Activated naive CD8-positive, alpha-beta T cell treated with anti-CD3 and anti-CD28 coated beads, Interleukin-2, amount 10 ng/mL, durations not matched to agents 7 days and 5 days (primary cell): ENCODE results near the gene ICAM3. TPM values are rescaled to one million over a fixed set of nuclear protein-coding genes. Genes with fewer than 3 reads are reported as not detected.
"Not testable (repeated sequence)": the region's sequence is repeated elsewhere in the genome, so short reads cannot be mapped to it uniquely, and the experiment has no call there.

Source experiments
- ATAC-seq: fragments of 150-1000 bp; cut with Tn5 transposase; one replicate; pipeline ENCODE4 v1.10.0; 2021; ENCODE audit warnings: low read depth, moderate library complexity
- POLR2A ChIA-PET: fragments of 350-600 bp; sonication (Branson Sonifier 250); formaldehyde crosslinking; loops from one replicate; lab custom pipeline; 2021; ENCODE audit warnings: antibody characterized with exemption; lab: Charles Lee
- DNase-seq: peaks from one replicate; pipeline ENCODE4 v3.0.0; 2021
- H3K27ac Mint-ChIP-seq: one replicate; pipeline ENCODE4 v1.8.0; 2022; ENCODE audit warnings: mild to moderate bottlenecking, mixed read lengths
- H3K27me3 Mint-ChIP-seq: one replicate; pipeline ENCODE4 v1.8.0; 2022; ENCODE audit warnings: mild to moderate bottlenecking, moderate library complexity, mixed read lengths
- H3K36me3 Mint-ChIP-seq: one replicate; pipeline ENCODE4 v1.8.0; 2021; ENCODE audit warnings: mild to moderate bottlenecking, mixed read lengths
- H3K4me1 Mint-ChIP-seq: one replicate; pipeline ENCODE4 v1.8.0; 2021; ENCODE audit warnings: mixed read lengths
- H3K4me3 Mint-ChIP-seq: one replicate; pipeline ENCODE4 v1.8.0; 2022; ENCODE audit warnings: mild to moderate bottlenecking, moderate library complexity, mixed read lengths
- H3K9me3 Mint-ChIP-seq: one replicate; pipeline ENCODE4 v1.8.0; 2021; ENCODE audit warnings: mixed read lengths
- total RNA-seq, 2 experiments: library from RNA; stranded (reverse); gene quantifications; one replicate each; pipeline ENCODE4 v1.2.3, GENCODE V29; 2021

The ICAM3 gene
- total RNA-seq, 2 experiments from 2014 or later: 182 to 189 TPM

DNA sequence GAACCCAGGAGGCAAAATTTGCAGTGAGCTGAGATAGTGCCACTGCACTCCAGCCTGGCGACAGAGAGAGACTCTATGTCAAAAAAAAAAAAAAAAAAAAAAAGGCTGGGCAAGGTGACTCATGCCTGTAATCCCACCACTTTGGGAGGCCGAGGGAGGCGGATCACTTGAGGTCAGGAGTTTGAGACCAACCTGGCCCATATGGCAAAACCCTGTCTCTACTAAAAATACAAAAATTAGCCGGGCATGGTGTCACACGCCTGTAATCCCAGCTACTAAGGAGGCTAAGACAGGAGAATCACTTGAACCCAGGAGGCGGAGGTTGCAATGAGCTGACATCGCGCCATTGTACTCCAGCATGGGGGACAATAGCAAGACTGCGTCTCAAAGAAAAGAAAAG lies 2.7 kb downstream of the ICAM3 start:
- H3K36me3 Mint-ChIP-seq: peaks cover 12% of the 10 kb centered on the region
- H3K9me3 Mint-ChIP-seq, H3K27me3 Mint-ChIP-seq, H3K27ac Mint-ChIP-seq, ATAC-seq, DNase-seq: not testable (repeated sequence)
- H3K4me1 Mint-ChIP-seq: peaks cover 36% of the 10 kb centered on the region
- peak overlapping the region; percentile 30 for H3K4me3 Mint-ChIP-seq
- POLR2A ChIA-PET: interaction anchor here (0.6 to 1.3 kb wide), 3 partner anchors 44 to 326 kb away, joined by 3 to 4 read pairs (median 4); partner anchors contain the start of gene TYK2

DNA sequence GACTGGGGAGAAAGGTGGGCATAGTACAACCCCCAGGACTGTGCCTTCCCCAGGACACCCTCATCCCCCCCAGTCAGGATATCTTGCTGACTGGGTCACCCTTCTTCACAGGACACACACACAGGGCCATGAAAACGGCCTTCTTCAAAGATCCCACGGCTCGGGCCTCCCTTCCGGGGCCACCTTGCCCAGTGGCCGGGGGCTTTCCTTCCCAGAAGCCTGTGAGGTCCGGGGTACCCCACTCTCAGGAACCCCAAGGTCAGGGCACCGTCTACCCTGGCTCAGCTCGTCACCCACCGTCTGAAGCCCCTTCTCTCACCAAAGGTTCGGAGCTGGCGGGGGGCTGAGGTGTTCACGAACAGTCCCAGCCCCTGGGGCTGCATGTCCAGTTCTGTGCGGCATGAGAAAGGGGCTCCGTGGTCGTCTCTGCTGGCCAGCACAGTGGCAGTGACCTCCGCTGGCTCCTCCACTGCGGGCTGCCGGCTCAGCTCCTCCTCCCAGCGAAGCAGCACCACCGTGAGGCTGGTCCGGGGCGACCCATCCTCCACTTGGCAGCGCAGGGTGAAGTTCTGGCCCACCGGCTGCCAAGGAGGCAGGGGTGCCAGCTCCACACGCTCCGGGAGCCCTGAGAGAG lies 4.0 kb downstream of the ICAM3 start:
- no peak overlapping the region for H3K4me3 Mint-ChIP-seq
- POLR2A ChIA-PET: interaction anchor here (1.7 kb wide), 1 partner anchor 47 kb away, joined by 5 read pairs; no protein-coding TSS in a partner anchor
- H3K36me3 Mint-ChIP-seq: peaks cover 12% of the 10 kb centered on the region
- DNase-seq: no peak
- peaks cover 35% of the 10 kb centered on the region for H3K4me1 Mint-ChIP-seq
- no peaks in the 10 kb centered on the region for H3K27me3 Mint-ChIP-seq
- ATAC-seq: no peak
- no peak overlapping the region for H3K27ac Mint-ChIP-seq
- H3K9me3 Mint-ChIP-seq: no peaks in the 10 kb centered on the region

DNA sequence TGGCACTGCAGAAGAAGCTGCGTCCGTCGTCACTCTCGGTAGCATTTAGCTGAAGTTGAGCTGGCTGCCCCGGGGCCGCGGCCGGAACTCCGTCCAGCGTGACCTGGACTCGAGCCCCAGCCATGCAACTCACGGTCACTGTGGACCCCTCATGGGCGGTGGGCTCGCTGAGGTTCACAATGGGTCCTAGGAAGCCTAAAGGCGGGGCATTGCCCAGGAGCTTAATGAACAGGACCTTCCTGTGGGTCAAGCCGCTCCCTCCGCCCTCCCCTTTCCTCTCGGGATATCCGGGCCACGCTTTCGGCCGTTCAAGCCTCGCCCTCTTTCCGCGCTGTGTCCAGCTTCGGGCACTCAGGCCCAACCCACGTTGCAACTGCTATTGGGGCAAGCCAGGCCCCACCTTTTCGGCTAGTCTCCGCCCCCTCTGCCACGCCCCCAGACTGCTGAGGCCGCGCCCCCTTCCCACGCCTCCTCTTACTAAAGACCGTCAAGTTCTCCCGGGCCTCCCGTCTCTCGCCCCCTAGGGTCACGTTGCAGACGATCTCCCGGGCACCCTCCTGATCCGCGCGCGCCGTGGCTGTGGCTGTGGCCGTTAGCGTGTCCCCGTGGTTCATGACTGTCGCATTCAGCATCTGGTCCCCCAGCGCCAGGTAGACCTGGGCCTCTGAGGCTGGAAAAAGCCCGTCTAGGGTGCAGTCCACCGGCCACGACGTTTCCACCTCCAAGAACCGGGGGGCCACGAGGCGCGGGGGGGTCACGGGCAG lies 4.7 kb downstream of the ICAM3 start:
- POLR2A ChIA-PET: interaction anchor here (1.1 to 2.2 kb wide), 6 partner anchors 8 to 54 kb away, joined by 3 to 12 read pairs (median 6); partner anchors contain the start of genes FDX2 and TYK2
- peaks cover 12% of the 10 kb centered on the region for H3K36me3 Mint-ChIP-seq

DNA sequence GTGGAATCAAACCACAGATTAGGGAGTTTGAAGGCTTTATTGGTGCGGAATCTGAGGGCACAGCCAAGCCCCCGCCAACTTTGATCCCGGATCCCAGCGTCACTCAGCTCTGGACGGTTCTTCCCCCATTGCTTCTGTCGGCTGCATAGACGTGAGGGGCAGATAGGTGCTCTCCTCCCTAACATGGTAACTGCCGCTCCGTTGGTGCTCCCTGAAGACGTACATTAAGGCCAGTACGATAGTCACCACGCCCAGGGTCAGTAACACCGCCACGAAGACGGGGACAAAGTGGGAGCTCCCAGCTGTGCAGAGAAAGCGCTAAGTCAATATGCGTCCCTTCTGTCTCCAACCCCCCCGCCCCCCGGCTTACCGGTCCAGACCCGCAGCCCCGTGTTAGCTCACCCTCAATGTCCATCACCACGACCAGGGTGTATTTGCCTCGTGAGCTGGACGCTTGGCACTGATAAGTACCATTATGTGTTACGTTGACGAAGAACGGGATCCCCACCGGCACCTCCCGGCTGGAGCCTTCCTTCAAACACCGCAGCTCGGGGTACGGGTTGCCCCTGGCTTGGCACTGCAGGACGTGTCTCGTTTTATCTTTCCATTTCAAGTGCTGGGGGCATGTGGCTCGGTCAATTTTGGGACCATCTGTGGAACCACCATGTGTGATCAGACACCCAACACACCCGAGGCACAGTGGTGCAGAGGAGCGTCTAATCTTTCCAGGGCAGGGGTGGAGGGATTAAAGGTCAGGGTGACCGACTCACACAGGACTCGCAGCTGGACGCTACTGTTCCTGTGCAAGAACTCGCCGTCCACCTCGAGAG lies 5.5 kb downstream of the ICAM3 start:
- POLR2A ChIA-PET: interaction anchor here (0.5 to 2.9 kb wide), 17 partner anchors 9 to 228 kb away, joined by 3 to 27 read pairs (median 4); partner anchors contain the start of genes CDC37, FDX2, ICAM1 and ICAM4
- Mint-ChIP-seq H3K27ac (peak overlapping the region; percentile 94), H3K27me3 (no peaks in the 10 kb centered on the region), H3K4me1 (peaks cover 30% of the 10 kb centered on the region), H3K4me3 (peak overlapping the region; percentile 96), H3K9me3 (no peaks in the 10 kb centered on the region), H3K36me3 (peaks cover 14% of the 10 kb centered on the region)
- peak; percentile 9 for ATAC-seq
- no peak for DNase-seq

More for the DNA sequence above, 4.7 kb downstream of the ICAM3 start:
- DNase-seq (peak; percentile 61), ATAC-seq (no peak)
- Mint-ChIP-seq H3K27me3 (no peaks in the 10 kb centered on the region), H3K9me3 (no peaks in the 10 kb centered on the region), H3K4me3 (no peak overlapping the region), H3K4me1 (peaks cover 33% of the 10 kb centered on the region), H3K27ac (no peak overlapping the region)

DNA sequence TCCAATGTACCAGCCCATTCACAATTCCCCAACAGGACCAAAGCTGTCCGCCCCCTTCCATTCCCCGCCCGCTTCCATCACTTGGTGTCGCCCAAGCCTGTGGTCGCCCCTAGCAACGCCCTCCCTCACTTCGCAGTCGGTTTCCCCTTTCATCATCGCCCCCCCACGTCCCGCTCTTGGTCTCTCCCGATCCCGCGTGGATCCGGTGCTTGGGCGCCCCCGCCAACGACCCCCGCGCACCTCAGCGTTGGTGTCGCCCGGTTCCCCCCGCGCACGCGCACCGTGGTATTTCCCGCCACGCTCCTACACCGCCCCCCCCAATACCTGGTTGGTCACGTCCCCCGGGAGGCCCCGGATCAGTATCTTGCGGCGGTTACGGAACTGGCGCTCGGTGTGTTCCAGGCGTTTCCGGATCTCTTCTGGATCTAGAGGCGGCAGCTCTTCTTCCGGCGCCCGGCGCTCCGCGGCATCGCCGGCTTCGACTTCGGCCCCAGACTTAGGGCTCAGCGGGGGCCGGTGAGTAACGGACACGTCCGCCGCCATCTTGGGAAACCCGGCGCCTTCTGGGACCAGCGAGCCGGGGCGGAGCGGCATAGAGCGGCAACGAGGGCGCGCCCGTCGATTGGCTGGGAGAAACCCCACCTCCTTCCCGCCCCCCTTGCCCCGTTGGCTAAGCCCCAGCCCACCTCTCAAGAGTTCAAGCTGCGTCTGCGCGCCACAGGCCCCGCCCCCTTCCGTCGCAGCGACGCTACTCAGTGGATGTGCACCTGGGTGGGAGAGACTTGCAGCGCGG lies 6.3 kb downstream of the ICAM3 start, which contains the start of gene RAVER1:
Gene RAVER1, minus strand, starts transcription at position 565 of the 793 bp plus-strand sequence. Its CDS starts 22 bp downstream, at position 543.
- DNase-seq: peak; percentile 96
- Mint-ChIP-seq H3K9me3 (no peaks in the 10 kb centered on the region), H3K27me3 (no peaks in the 10 kb centered on the region), H3K4me3 (peak within 1 kb of the TSS; percentile 96), H3K36me3 (peaks cover 14% of the 10 kb centered on the region), H3K27ac (peak within 1 kb of the TSS; percentile 94), H3K4me1 (peaks cover 23% of the 10 kb centered on the region)
- POLR2A ChIA-PET: interaction anchor here (0.6 to 2.9 kb wide), 16 partner anchors 9 to 227 kb away, joined by 3 to 27 read pairs (median 4); partner anchors contain the start of genes CDC37, FDX2, ICAM1 and ICAM4
- ATAC-seq: peak; percentile 96

DNA sequence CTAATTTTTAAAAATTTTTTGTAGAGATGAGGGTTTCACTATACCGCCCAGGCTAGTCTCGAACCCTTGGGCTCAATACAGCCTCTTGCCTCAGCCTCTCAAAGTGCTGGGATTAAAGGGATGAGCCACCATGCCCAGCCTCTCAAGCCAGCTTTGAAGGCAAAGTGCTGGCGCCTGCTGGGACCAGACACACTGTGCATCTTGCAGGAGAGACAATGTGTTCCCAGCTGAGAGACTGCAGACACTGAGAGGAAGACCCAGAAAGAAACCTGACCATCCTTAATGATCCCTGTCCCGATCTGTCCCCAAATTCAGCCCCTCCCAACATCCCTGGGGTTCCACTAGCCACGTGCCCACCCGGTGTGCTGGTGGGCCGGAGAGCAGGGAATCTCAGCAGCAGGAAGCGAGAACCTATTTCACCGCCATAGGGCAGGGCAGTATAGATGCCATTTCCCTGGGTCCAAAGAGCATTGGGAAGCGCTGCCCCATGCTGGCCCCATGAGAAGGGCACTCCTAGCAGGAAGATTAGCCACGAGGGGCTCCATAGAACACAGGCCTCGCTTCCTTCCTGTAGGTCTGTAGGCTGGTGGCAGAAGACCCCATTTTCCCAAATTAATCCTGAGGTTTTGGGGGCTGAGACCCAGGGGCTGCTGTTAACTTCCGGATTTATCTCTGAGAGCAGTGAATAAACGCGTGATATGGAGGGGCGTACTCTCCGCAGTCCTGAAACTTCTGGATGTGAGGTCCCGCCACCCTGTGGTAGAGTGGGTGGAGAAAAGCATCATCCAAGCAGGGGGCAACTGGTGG lies 7.1 kb downstream of the ICAM3 start:
- Mint-ChIP-seq H3K27ac (peak overlapping the region; percentile 94), H3K4me3 (peak overlapping the region; percentile 96), H3K4me1 (peaks cover 21% of the 10 kb centered on the region), H3K27me3 (no peaks in the 10 kb centered on the region), H3K9me3 (no peaks in the 10 kb centered on the region), H3K36me3 (peaks cover 14% of the 10 kb centered on the region)
- DNase-seq: no peak
- no peak for ATAC-seq
- POLR2A ChIA-PET: interaction anchor here (0.8 to 2.9 kb wide), 11 partner anchors 10 to 70 kb away, joined by 3 to 27 read pairs (median 5); partner anchors contain the start of genes CDC37, ICAM1, ICAM4 and ICAM5

DNA sequence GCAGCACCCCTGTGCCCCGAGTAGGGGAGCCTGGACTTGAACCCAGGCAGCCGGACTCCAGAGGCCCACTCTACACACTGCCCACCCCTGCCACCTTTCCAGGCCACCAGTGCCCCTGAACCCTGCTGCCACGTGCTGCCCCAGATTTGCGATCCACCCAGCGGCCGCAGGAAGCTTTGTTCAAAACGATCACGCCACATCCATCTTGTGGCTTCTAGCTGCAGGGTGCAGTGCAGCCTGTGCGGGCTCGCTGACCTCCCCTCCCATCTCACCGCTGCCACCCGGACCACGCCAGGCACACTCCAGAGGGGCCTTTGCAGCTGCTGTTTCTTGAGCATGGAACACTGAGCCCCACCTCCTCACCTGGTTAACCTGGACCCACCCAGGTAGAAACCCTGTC lies 9.9 kb downstream of the ICAM3 start:
- no peaks in the 10 kb centered on the region for H3K27me3 Mint-ChIP-seq
- H3K27ac Mint-ChIP-seq: no peak overlapping the region
- POLR2A ChIA-PET: interaction anchor here (1.1 to 1.4 kb wide), 2 partner anchors 11 to 58 kb away, joined by 4 to 6 read pairs; partner anchors contain the start of gene ICAM1
- DNase-seq (no peak), ATAC-seq (no peak)
- H3K36me3 Mint-ChIP-seq: peaks cover 14% of the 10 kb centered on the region
- H3K4me3 Mint-ChIP-seq: no peak overlapping the region
- H3K4me1 Mint-ChIP-seq: peaks cover 17% of the 10 kb centered on the region
- H3K9me3 Mint-ChIP-seq: no peaks in the 10 kb centered on the region

DNA sequence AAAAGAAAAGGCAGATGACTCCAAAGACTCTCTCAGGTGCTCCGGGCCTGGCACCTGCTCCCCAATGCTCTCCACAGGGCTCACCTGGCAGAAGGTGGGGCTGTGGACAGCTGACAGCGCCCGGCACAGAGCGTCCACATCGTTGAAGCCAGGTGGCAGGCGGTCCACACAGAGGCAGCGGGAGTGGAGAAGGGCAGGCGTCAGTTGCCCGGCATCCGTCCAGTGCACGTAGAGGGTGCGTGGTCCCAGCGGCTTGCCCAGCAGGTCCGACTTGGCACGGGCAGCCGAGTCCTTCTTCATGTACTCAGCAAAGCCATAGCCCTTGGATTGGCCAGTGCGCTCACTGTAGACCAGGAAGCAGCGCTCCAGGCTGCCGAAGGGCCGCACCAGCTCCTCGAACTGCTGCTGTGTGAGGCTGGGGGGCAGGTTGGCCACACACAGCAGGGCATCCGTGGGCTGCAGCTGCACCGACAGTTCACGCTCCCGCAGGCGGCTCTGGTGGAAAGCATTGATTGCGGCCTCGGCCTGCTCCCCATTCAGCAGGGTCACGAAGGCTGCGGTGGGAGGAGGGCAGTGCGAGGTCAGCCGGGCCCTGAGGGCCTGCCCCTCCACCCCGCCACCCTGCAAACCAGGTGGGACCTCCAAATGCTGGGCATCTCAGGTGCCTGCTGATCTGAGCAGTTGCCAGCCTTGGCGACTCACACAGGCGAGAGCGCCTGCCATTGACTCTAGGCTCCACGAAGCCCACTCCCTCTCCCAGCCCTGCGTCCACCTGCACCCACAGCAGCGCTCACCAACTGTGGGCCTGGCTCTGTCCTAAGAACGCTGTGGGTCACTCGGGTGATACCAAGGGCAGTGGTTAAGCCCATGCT lies 10.6 kb downstream of the ICAM3 start:
- no peaks in the 10 kb centered on the region for H3K27me3 Mint-ChIP-seq
- no peak for DNase-seq
- peaks cover 14% of the 10 kb centered on the region for H3K4me1 Mint-ChIP-seq
- H3K36me3 Mint-ChIP-seq: peaks cover 11% of the 10 kb centered on the region
- ATAC-seq: no peak
- no peak overlapping the region for H3K27ac Mint-ChIP-seq
- H3K4me3 Mint-ChIP-seq: no peak overlapping the region
- POLR2A ChIA-PET: no interaction called here
- H3K9me3 Mint-ChIP-seq: no peaks in the 10 kb centered on the region

DNA sequence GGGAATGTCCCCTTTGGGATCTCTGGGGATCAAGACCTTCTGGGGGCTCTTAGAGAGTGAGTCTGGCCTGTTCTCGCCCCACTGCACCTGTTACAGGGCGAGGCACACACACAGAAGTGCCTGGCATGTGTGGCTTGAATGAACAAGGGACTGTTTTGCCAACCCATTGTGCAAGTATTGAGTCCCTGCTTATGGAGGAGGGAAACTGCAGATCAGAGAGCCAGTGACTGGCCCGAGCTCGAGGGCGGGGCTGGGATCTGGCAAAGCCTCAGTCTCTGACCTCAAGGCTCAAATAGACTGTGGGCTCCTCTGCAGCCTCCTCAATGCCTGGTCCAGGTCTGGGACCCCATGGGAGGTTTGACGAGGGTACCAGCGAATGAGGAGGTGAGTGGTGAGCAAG lies 11.6 kb downstream of the ICAM3 start:
- Mint-ChIP-seq H3K9me3 (no peaks in the 10 kb centered on the region), H3K27ac (no peak overlapping the region), H3K36me3 (peaks cover 8% of the 10 kb centered on the region), H3K4me3 (no peak overlapping the region), H3K4me1 (peaks cover 10% of the 10 kb centered on the region), H3K27me3 (no peaks in the 10 kb centered on the region)
- POLR2A ChIA-PET: no interaction called here
- ATAC-seq (no peak), DNase-seq (no peak)

DNA sequence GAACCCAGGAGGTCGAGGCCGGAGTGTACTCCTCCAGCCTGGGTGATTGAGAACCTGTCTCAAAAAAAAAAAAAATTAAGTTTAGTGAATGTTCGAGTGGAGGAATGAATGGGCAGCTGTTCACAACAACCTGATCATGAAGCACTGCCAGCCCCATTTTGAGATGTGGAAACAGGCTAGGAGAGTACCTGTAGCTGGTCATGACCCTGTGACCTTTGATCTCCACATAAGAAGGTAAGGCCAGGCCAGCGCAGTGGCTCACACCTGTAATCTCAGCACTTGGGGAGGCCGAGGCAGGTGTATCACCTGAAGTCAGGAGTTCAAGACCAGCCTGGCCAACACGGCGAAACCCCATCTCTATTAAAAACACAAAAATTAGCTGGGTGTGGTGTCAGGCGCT lies 13.7 kb downstream of the ICAM3 start:
- Mint-ChIP-seq H3K4me3 (no peak overlapping the region), H3K9me3 (no peaks in the 10 kb centered on the region), H3K36me3 (peaks cover 8% of the 10 kb centered on the region), H3K27me3 (no peaks in the 10 kb centered on the region), H3K27ac (no peak overlapping the region), H3K4me1 (peaks cover 2% of the 10 kb centered on the region)
- ATAC-seq (no peak), DNase-seq (no peak)
- POLR2A ChIA-PET: interaction anchor here (0.5 to 0.6 kb wide), 2 partner anchors 57 to 179 kb away, joined by 5 to 8 read pairs; no protein-coding TSS in a partner anchor
